BE2C (cell line): Measurements from ENCODE around the gene PHF21A.
"Not testable (repeated sequence)": the region's sequence is repeated elsewhere in the genome, so short reads cannot be mapped to it uniquely, and the experiment has no call there.

Experiments
- DNase-seq: peaks from one replicate; pipeline ENCODE4 v3.0.0-alpha.2; 2020
- H3K27me3 ChIP-seq: fragments of 250-450 bp; sonication (Bioruptor Pico); 2 replicates; pipeline ENCODE4 v1.5.1; 2020; ENCODE audit warnings: mild to moderate bottlenecking
- H3K36me3 ChIP-seq: fragments of 250-450 bp; sonication (Bioruptor Pico); 2 replicates; pipeline ENCODE4 v1.5.1; 2020; ENCODE audit warnings: mild to moderate bottlenecking
- H3K4me1 ChIP-seq: fragments of 250-450 bp; sonication (Bioruptor Pico); 2 replicates; pipeline ENCODE4 v1.5.1; 2020
- H3K4me3 ChIP-seq: 2 replicates; pipeline ENCODE4 v1.5.1; 2011; ENCODE audit warnings: low read depth, low read length
- H3K9me3 ChIP-seq: fragments of 250-450 bp; sonication (Bioruptor Pico); 2 replicates; pipeline ENCODE4 v1.5.1; 2020
- CTCF ChIP-seq: IDR thresholded peaks from 2 replicates; pipeline ENCODE4 v1.5.1; 2012; ENCODE audit warnings: mild to moderate bottlenecking, low read depth, low read length

The PHF21A gene

GRCh38 chr11:46118702-46119351 is 2.4 kb downstream of the PHF21A start:
- Histone ChIP-seq H3K27me3 (no peaks in the 10 kb centered on the region), H3K4me3 (peak overlapping the region; percentile 78), H3K4me1 (no peaks in the 10 kb centered on the region), H3K9me3 (no peaks in the 10 kb centered on the region), H3K36me3 (no peaks in the 10 kb centered on the region)
- no peak for DNase-seq
- TF ChIP-seq CTCF: no peak

GRCh38 chr11:46117842-46118241 is 3.4 kb downstream of the PHF21A start:
- no peaks in the 10 kb centered on the region for H3K27me3 ChIP-seq
- no peaks in the 10 kb centered on the region for H3K4me1 ChIP-seq
- TF ChIP-seq CTCF: peak; percentile 31; the same call in 1 of the 2 replicates
- no peak for DNase-seq
- H3K9me3 ChIP-seq: no peaks in the 10 kb centered on the region
- H3K36me3 ChIP-seq: no peaks in the 10 kb centered on the region
- H3K4me3 ChIP-seq: peak overlapping the region; percentile 78

GRCh38 chr11:46116712-46117037 is 4.6 kb downstream of the PHF21A start:
- H3K4me1 ChIP-seq, H3K4me3 ChIP-seq: not testable (repeated sequence)

GRCh38 chr11:46116007-46116711 is 5.1 kb downstream of the PHF21A start:
- no peak overlapping the region for H3K4me3 ChIP-seq
- no peaks in the 10 kb centered on the region for H3K9me3 ChIP-seq
- no peak for TF ChIP-seq CTCF
- DNase-seq: no peak
- no peaks in the 10 kb centered on the region for H3K27me3 ChIP-seq
- H3K36me3 ChIP-seq: no peaks in the 10 kb centered on the region
- H3K4me1 ChIP-seq: no peaks in the 10 kb centered on the region

More at GRCh38 chr11:46116712-46117037, 4.6 kb downstream of the PHF21A start:
- DNase-seq, H3K36me3 ChIP-seq, H3K9me3 ChIP-seq, H3K27me3 ChIP-seq: not testable (repeated sequence)

- DNase-seq: no peak
- Histone ChIP-seq H3K36me3 (no peaks in the 10 kb centered on the region), H3K4me1 (no peaks in the 10 kb centered on the region), H3K9me3 (no peaks in the 10 kb centered on the region), H3K4me3 (no peak overlapping the region), H3K27me3 (no peaks in the 10 kb centered on the region)
- TF ChIP-seq CTCF: no peak
Observed at GRCh38 chr11:46114961-46115360, 6.3 kb downstream of the PHF21A start.

- no peak for DNase-seq
- TF ChIP-seq CTCF: no peak
- Histone ChIP-seq H3K36me3 (no peaks in the 10 kb centered on the region), H3K9me3 (no peaks in the 10 kb centered on the region), H3K27me3 (no peaks in the 10 kb centered on the region), H3K4me1 (no peaks in the 10 kb centered on the region), H3K4me3 (no peak overlapping the region)
Observed at GRCh38 chr11:46114378-46114777, 6.9 kb downstream of the PHF21A start.
